ENCODE results near the gene TCP11L2.

DNA sequence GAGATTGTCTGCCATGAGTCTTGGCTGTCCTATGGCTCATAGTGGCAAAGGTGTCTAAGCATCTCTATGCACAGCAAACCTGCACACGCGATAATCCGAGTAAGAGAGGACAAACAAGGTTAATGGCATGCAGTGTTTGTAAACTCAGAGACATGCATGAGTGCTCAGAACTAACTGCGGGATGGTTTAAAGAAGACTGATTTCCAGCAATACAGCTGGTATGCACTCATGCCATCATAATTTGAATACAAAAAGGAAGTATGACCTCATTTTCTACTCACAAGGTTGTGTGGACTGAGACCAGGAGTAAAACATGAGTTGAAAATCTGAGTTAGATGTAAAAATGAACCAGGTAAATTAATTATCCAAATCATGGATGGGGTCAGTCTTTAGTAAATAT lies 16.6 kb upstream of the TCP11L2 start:
- TF ChIP-seq POLR2AphosphoS5 (IDR thresholded peaks at IDR 0.05) (no peak), CTCF (IDR thresholded peaks at IDR 0.05; ENCODE audit: poor library complexity, severe bottlenecking) (no peak), SMC3 (conservative IDR thresholded peaks at IDR 0.05; ENCODE audit: poor library complexity) (no peak), EP300 (conservative IDR thresholded peaks at IDR 0.05; ENCODE audit: poor library complexity, severe bottlenecking) (no peak), TAF1 (IDR thresholded peaks at IDR 0.05; ENCODE audit: low read depth) (no peak), EZH2 (IDR thresholded peaks at IDR 0.05; ENCODE audit: borderline replicate concordance, insufficient read depth, low read length, poor library complexity, severe bottlenecking) (no peak), REST (IDR thresholded peaks at IDR 0.05; ENCODE audit: borderline replicate concordance) (no peak)

Data from neural cell (in vitro differentiated cells).